ENCODE measurements around the gene RGS10.

Gene RGS10

GRCh38 chr10:119542357-119542987 is at the start of gene RGS10:
TSS of gene RGS10 (minus strand) at chr10:119542719. CDS start at chr10:119542638, 81 bp downstream.
- peaks cover 50% of the 10 kb centered on the region for H3K79me2 ChIP-seq (ENCODE audit: low read length)
- H3K27ac ChIP-seq (ENCODE audit: low read length), result peak within 1 kb of the TSS; percentile 63

GRCh38 chr10:119588071-119588470 is 45.6 kb upstream of the RGS10 start:
- Histone ChIP-seq H3K79me2 (ENCODE audit: low read length) (peaks cover 96% of the 10 kb centered on the region), H3K36me3 (replicated peaks; ENCODE audit: low read depth, low read length) (peaks cover 25% of the 10 kb centered on the region), H3K4me3 (ENCODE audit: low read length) (no peak overlapping the region), H3K9me3 (ENCODE audit: insufficient read depth, low read length) (no peaks in the 10 kb centered on the region), H2AFZ (ENCODE audit: low read depth, low read length) (no peak overlapping the region), H4K20me1 (ENCODE audit: insufficient read depth, low read length) (peaks cover 53% of the 10 kb centered on the region), H3K27me3 (ENCODE audit: low read depth, low read length) (no peaks in the 10 kb centered on the region), H3K4me1 (ENCODE audit: low read length) (peaks cover 12% of the 10 kb centered on the region), H3K27ac (ENCODE audit: low read length) (no peak overlapping the region), H3K4me2 (ENCODE audit: low read length) (no peak overlapping the region), H3K9ac (ENCODE audit: low read length) (no peak overlapping the region)
- TF ChIP-seq CTCF (IDR thresholded peaks at IDR 0.05; ENCODE audit: low read depth, low read length), result no peak

More at GRCh38 chr10:119542357-119542987, at the start of gene RGS10:
- TF ChIP-seq CTCF (IDR thresholded peaks at IDR 0.05; ENCODE audit: low read depth, low read length), result no peak
- no peak for TF ChIP-seq EZH2phosphoT487 (IDR thresholded peaks at IDR 0.05; ENCODE audit: low read depth)
- Histone ChIP-seq H3K4me1 (ENCODE audit: low read length) (peaks cover 31% of the 10 kb centered on the region), H3K36me3 (replicated peaks; ENCODE audit: low read depth, low read length) (no peaks in the 10 kb centered on the region), H3K4me3 (ENCODE audit: low read length) (peak within 1 kb of the TSS; percentile 97), H4K20me1 (ENCODE audit: insufficient read depth, low read length) (peaks cover 36% of the 10 kb centered on the region), H2AFZ (ENCODE audit: low read depth, low read length) (peak within 1 kb of the TSS; percentile 31; the same call in 1 of the 2 replicates), H3K27me3 (ENCODE audit: low read depth, low read length) (peaks cover 3% of the 10 kb centered on the region; the same call in 1 of the 2 replicates), H3K4me2 (ENCODE audit: low read length) (peak within 1 kb of the TSS; percentile 93), H3K9me3 (ENCODE audit: insufficient read depth, low read length) (no peaks in the 10 kb centered on the region), H3K9ac (ENCODE audit: low read length) (peak within 1 kb of the TSS; percentile 91)

GRCh38 chr10:119578355-119578754 is 35.8 kb upstream of the RGS10 start:
- Histone ChIP-seq H3K79me2 (ENCODE audit: low read length) (peaks cover 15% of the 10 kb centered on the region), H2AFZ (ENCODE audit: low read depth, low read length) (no peak overlapping the region), H3K36me3 (replicated peaks; ENCODE audit: low read depth, low read length) (peaks cover 37% of the 10 kb centered on the region), H4K20me1 (ENCODE audit: insufficient read depth, low read length) (peaks cover 4% of the 10 kb centered on the region; the same call in 1 of the 2 replicates), H3K9me3 (ENCODE audit: insufficient read depth, low read length) (no peaks in the 10 kb centered on the region), H3K27ac (ENCODE audit: low read length) (no peak overlapping the region), H3K4me2 (ENCODE audit: low read length) (no peak overlapping the region), H3K4me3 (ENCODE audit: low read length) (no peak overlapping the region), H3K27me3 (ENCODE audit: low read depth, low read length) (no peaks in the 10 kb centered on the region), H3K4me1 (ENCODE audit: low read length) (no peaks in the 10 kb centered on the region), H3K9ac (ENCODE audit: low read length) (no peak overlapping the region)
- TF ChIP-seq CTCF (IDR thresholded peaks at IDR 0.05; ENCODE audit: low read depth, low read length) (no peak), EZH2phosphoT487 (IDR thresholded peaks at IDR 0.05; ENCODE audit: low read depth) (no peak)

- Histone ChIP-seq H2AFZ (ENCODE audit: low read depth, low read length) (no peak overlapping the region), H3K79me2 (ENCODE audit: low read length) (no peaks in the 10 kb centered on the region), H3K36me3 (replicated peaks; ENCODE audit: low read depth, low read length) (peaks cover 31% of the 10 kb centered on the region), H4K20me1 (ENCODE audit: insufficient read depth, low read length) (no peaks in the 10 kb centered on the region), H3K27ac (ENCODE audit: low read length) (no peak overlapping the region), H3K27me3 (ENCODE audit: low read depth, low read length) (no peaks in the 10 kb centered on the region), H3K9me3 (ENCODE audit: insufficient read depth, low read length) (no peaks in the 10 kb centered on the region), H3K9ac (ENCODE audit: low read length) (no peak overlapping the region), H3K4me3 (ENCODE audit: low read length) (no peak overlapping the region), H3K4me1 (ENCODE audit: low read length) (no peaks in the 10 kb centered on the region), H3K4me2 (ENCODE audit: low read length) (no peak overlapping the region)
- TF ChIP-seq CTCF (IDR thresholded peaks at IDR 0.05; ENCODE audit: low read depth, low read length), result no peak
- no peak for TF ChIP-seq EZH2phosphoT487 (IDR thresholded peaks at IDR 0.05; ENCODE audit: low read depth)
Measured at GRCh38 chr10:119575991-119576390, 33.5 kb upstream of the RGS10 start.
